ENCODE results near the gene ANKRD9. TPM values are rescaled to one million over a fixed set of nuclear protein-coding genes. Genes with fewer than 3 reads are reported as not detected.

ANKRD9 gene
- total and polyA plus RNA-seq, 2 of the 13 experiments (the other 11 are each of a cell fraction or from before 2014, with no cell fraction given) = 10.0 to 15.0 TPM

DNA sequence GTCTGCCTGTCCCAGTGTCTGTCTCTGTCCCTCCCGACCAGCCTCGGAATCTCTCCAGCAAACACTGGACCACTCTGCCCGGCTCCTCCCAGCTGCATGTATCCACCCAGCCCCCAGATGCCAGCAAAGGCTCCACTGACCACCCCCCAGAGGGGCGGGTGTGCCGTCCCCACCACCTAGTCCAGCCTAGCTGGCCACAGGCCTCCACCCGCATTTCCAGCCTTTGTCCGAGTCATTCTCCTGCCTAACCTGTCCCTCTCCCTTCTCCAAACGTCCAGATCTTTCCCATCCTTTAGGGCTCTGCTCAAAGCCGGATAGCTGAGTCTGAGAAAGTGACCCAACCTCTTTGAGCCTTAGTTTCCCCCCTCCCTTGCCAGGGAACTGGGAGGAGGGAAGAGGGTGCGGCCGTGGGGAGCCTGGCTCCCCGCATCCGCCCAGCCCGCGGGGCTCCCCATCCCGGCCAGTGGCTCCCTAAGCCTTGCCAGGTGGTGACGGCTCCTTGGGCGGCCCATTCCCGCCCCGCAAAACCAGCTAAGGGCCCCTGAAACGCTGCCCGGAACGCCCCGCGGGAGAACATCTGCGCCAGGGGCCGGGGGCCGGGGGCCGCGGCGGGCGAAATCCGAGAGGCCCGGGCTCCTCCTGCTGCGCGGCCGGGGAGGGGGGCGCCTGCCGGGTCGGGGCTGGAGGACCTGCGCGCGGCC, 34.6 kb upstream of the ANKRD9 start:
- WGBS (ENCODE audit: low lambda C conversion rate) = 2% methylated on average over 13 of the region's 43 CpGs
- peak overlapping the region; percentile 89 for H3K9ac ChIP-seq (ENCODE audit: insufficient read depth, low read depth, low read length)
- CTCF ChIA-PET (ENCODE audit: low intra/inter-chr PET ratio, low total read pairs) = no interaction called here
- peak overlapping the region; percentile 93 for H3K27ac ChIP-seq (ENCODE audit: extremely low read length, insufficient read depth, low read length)
- H3K9me3 ChIP-seq (ENCODE audit: low read length) = no peaks in the 10 kb centered on the region
- H3K79me2 ChIP-seq (ENCODE audit: insufficient read depth, low read length) = peaks cover 17% of the 10 kb centered on the region
- H3K4me3 ChIP-seq (replicated peaks in 1 of 3; ENCODE audit: insufficient read depth in 1 of 3, low read depth in 2 of 3, low read length in 3 of 3) = peak overlapping the region; percentile 67 to 92 (median 82)
- intact Hi-C loops (cut with micrococcal nuclease; ENCODE audit: unreplicated experiment) (loop anchor here (2.0 kb wide), 1 partner anchor 49 kb away; the partner anchor contains the start of gene RCOR1), in situ Hi-C loops (cut with HindIII; ENCODE audit: extremely low pct_ligation_motif_present, low pct_unique_long_range_greater_than_20kb) (loop anchor here (5.0 kb wide), 1 partner anchor 48 kb away; the partner anchor contains the start of gene RCOR1)
- H2AFZ ChIP-seq (ENCODE audit: low read length) = peak overlapping the region; percentile 48
- H3K27me3 ChIP-seq (ENCODE audit: control insufficient read depth in 1 of 2, insufficient read depth in 2 of 2, low read length in 2 of 2) = no peaks in the 10 kb centered on the region; a peak in 1 of 5 replicates
- H3K4me1 ChIP-seq (ENCODE audit: insufficient read depth, low read length) = peaks cover 68% of the 10 kb centered on the region
- no peaks in the 10 kb centered on the region for H4K20me1 ChIP-seq (ENCODE audit: insufficient read depth, low read length)
- peak; percentile 13 for ATAC-seq
- no peaks in the 10 kb centered on the region for H3K36me3 ChIP-seq (replicated peaks in 1 of 2; ENCODE audit: control insufficient read depth in 1 of 2, insufficient read depth in 2 of 2, low read length in 2 of 2)
- H3K4me2 ChIP-seq (ENCODE audit: low read depth, low read length) = peak overlapping the region; percentile 87
- peak; percentile 59 for DNase-seq (ENCODE audit: low spot score)
- POLR2A ChIA-PET = interaction anchor here (0.7 to 1.8 kb wide), 7 partner anchors 14 to 139 kb away, joined by 3 to 10 read pairs (median 4); no protein-coding TSS in a partner anchor
- BruUV-seq (replicated peaks) = TSS peak; percentile 63
- FAIRE-seq = no peak
- no peak for TF ChIP-seq JUND (CRISPR knock-in tag; IDR thresholded peaks at IDR 0.05)
- TF ChIP-seq ZNF746 (CRISPR knock-in tag; IDR thresholded peaks at IDR 0.05) = peak; percentile 69; the same call in 1 of the 2 replicates
- 0 out of 2 replicates have a peak, but pooled peaks have one; percentile 68 for TF ChIP-seq ZNF296 (CRISPR knock-in tag; conservative IDR thresholded peaks at IDR 0.05)
- TF ChIP-seq ZBTB7B (CRISPR knock-in tag; IDR thresholded peaks at IDR 0.05) = 0 out of 2 replicates have a peak, but pooled peaks have one; percentile 49
- no peak for TF ChIP-seq ISL2 (CRISPR knock-in tag; IDR thresholded peaks at IDR 0.05)
- TF ChIP-seq RFX3 (CRISPR knock-in tag; IDR thresholded peaks at IDR 0.05) = no peak
- TF ChIP-seq DZIP1 (CRISPR knock-in tag; IDR thresholded peaks at IDR 0.05) = no peak
- TF ChIP-seq, protein P1, sequence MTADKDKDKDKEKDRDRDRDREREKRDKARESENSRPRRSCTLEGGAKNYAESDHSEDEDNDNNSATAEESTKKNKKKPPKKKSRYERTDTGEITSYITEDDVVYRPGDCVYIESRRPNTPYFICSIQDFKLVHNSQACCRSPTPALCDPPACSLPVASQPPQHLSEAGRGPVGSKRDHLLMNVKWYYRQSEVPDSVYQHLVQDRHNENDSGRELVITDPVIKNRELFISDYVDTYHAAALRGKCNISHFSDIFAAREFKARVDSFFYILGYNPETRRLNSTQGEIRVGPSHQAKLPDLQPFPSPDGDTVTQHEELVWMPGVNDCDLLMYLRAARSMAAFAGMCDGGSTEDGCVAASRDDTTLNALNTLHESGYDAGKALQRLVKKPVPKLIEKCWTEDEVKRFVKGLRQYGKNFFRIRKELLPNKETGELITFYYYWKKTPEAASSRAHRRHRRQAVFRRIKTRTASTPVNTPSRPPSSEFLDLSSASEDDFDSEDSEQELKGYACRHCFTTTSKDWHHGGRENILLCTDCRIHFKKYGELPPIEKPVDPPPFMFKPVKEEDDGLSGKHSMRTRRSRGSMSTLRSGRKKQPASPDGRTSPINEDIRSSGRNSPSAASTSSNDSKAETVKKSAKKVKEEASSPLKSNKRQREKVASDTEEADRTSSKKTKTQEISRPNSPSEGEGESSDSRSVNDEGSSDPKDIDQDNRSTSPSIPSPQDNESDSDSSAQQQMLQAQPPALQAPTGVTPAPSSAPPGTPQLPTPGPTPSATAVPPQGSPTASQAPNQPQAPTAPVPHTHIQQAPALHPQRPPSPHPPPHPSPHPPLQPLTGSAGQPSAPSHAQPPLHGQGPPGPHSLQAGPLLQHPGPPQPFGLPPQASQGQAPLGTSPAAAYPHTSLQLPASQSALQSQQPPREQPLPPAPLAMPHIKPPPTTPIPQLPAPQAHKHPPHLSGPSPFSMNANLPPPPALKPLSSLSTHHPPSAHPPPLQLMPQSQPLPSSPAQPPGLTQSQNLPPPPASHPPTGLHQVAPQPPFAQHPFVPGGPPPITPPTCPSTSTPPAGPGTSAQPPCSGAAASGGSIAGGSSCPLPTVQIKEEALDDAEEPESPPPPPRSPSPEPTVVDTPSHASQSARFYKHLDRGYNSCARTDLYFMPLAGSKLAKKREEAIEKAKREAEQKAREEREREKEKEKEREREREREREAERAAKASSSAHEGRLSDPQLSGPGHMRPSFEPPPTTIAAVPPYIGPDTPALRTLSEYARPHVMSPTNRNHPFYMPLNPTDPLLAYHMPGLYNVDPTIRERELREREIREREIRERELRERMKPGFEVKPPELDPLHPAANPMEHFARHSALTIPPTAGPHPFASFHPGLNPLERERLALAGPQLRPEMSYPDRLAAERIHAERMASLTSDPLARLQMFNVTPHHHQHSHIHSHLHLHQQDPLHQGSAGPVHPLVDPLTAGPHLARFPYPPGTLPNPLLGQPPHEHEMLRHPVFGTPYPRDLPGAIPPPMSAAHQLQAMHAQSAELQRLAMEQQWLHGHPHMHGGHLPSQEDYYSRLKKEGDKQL (CRISPR knock-in tag; IDR thresholded peaks at IDR 0.05; ENCODE audit: low read depth) = no peak
- no peak for TF ChIP-seq ZNF383 (CRISPR knock-in tag; IDR thresholded peaks at IDR 0.05; ENCODE audit: borderline replicate concordance)
- TF ChIP-seq ZNF670 (CRISPR knock-in tag; IDR thresholded peaks at IDR 0.05; ENCODE audit: borderline replicate concordance) = no peak
- TF ChIP-seq SRY (CRISPR knock-in tag; IDR thresholded peaks at IDR 0.05) = 0 out of 2 replicates have a peak, but pooled peaks have one; percentile 33
